Gastrocnemius medialis (tissue), 4 donors: ENCODE data around the gene QPRT.

Experiments
- POLR2A ChIP-seq, 2 donors: fragments of 450-650 bp; IDR thresholded peaks; one replicate each; pipeline ENCODE4 v1.6.1; 2017; ENCODE audit warnings: antibody characterized with exemption in 2 of 2, mild to moderate bottlenecking in 2 of 2, moderate library complexity in 2 of 2
- TF ChIP-seq, protein P1 (sequence below), 5 experiments: fragments of 450-650 bp in 3 of 5; fragments of 200-600 bp in 2 of 5; sonication (generic) in 2 of 5; IDR thresholded peaks in 4 of 5; conservative IDR thresholded peaks in 1 of 5; 1 replicate in 4 of 5; 2 replicates in 1 of 5; pipeline ENCODE4 v1.5.1; 2016 to 2019; ENCODE audit warnings: antibody characterized with exemption in 5 of 5, mild to moderate bottlenecking in 3 of 5, moderate library complexity in 3 of 5

DNA sequence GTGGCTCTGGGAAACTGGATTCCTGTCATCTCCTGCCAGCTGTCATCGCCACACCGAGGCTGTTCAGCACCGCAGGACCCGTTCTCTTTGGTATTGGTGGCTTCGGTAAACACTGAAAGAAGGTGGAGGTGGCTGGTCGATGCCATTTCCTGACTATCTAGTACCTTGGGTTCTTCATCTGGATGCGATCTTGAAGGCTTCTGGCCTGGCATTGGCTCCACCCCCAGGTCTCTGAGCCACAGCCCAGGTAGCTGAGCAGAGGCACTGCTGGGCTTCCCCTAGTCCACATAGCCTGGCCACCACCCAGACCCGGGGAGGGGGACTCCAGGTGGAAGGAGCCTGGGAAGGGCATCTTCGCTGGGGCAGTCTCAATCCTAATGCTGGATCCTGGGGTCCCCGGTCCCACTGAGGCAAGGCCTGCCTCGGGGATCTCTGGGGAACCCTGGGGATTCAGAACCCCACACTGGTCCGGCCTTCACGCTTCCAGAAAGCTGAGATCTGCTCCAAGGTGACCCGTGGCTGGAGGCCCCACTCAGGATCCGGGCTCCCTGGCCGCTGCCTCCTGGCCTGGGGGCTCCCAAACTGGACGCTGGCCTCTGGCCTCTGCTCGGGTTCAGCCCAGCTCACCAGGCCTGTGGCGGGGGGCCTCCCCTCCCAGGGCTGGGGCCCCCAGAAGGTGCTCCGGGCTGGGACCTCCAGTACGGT, 65.0 kb downstream of the QPRT start:
- TF ChIP-seq, protein P1, sequence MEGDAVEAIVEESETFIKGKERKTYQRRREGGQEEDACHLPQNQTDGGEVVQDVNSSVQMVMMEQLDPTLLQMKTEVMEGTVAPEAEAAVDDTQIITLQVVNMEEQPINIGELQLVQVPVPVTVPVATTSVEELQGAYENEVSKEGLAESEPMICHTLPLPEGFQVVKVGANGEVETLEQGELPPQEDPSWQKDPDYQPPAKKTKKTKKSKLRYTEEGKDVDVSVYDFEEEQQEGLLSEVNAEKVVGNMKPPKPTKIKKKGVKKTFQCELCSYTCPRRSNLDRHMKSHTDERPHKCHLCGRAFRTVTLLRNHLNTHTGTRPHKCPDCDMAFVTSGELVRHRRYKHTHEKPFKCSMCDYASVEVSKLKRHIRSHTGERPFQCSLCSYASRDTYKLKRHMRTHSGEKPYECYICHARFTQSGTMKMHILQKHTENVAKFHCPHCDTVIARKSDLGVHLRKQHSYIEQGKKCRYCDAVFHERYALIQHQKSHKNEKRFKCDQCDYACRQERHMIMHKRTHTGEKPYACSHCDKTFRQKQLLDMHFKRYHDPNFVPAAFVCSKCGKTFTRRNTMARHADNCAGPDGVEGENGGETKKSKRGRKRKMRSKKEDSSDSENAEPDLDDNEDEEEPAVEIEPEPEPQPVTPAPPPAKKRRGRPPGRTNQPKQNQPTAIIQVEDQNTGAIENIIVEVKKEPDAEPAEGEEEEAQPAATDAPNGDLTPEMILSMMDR (IDR thresholded peaks at IDR 0.05 in 4 of 5, conservative IDR thresholded peaks at IDR 0.05 in 1 of 5) = no peak
- no peak for TF ChIP-seq POLR2A (IDR thresholded peaks at IDR 0.05)
